WTC11 (cell line): ENCODE results near the gene HOXB8. TPM values are rescaled to one million over a fixed set of nuclear protein-coding genes. Genes with fewer than 3 reads are reported as not detected.

Experiments used
- ATAC-seq: fragments of 200-7000 bp; cut with Tn5 transposase; 2 replicates; pipeline ENCODE4 v1.10.0; 2021; ENCODE audit warnings: mild to moderate bottlenecking, moderate library complexity
- CTCF ChIA-PET: fragments of 300-600 bp; sonication (Branson Sonifier 250); formaldehyde crosslinking; loops from one replicate; lab custom pipeline; 2021; ENCODE audit warnings: antibody characterized with exemption; lab: Charles Lee
- POLR2A ChIA-PET: fragments of 350-600 bp; sonication (Branson Sonifier 250); formaldehyde crosslinking; loops from one replicate; lab custom pipeline; 2021; ENCODE audit warnings: antibody characterized with exemption; lab: Charles Lee
- DNase-seq: peaks from one replicate; pipeline ENCODE4 v3.0.0; 2021; ENCODE audit warnings: low spot score
- H3K27ac Mint-ChIP-seq: 2 replicates; pipeline ENCODE4 v1.8.0; 2021; ENCODE audit warnings: mixed read lengths
- H3K27me3 Mint-ChIP-seq: 2 replicates; pipeline ENCODE4 v1.8.0; 2021; ENCODE audit warnings: low read depth, mild to moderate bottlenecking, moderate library complexity, mixed read lengths
- H3K36me3 Mint-ChIP-seq: 2 replicates; pipeline ENCODE4 v1.8.0; 2021; ENCODE audit warnings: mixed read lengths
- H3K4me1 Mint-ChIP-seq: 2 replicates; pipeline ENCODE4 v1.8.0; 2022; ENCODE audit warnings: mixed read lengths
- H3K4me3 Mint-ChIP-seq: 2 replicates; pipeline ENCODE4 v1.8.0; 2021; ENCODE audit warnings: mild to moderate bottlenecking, moderate library complexity, mixed read lengths
- H3K9me3 Mint-ChIP-seq: 2 replicates; pipeline ENCODE4 v1.8.0; 2021; ENCODE audit warnings: mixed read lengths
- CBFB ChIP-seq: sonication (generic); formaldehyde crosslinking; IDR thresholded peaks from 2 replicates; pipeline ENCODE4 v1.8.1; 2022; ENCODE audit warnings: mild to moderate bottlenecking, low read depth, missing genetic modification reagents
- ESRRA ChIP-seq: sonication (generic); formaldehyde crosslinking; IDR thresholded peaks from 2 replicates; pipeline ENCODE4 v1.8.1; 2022; ENCODE audit warnings: mild to moderate bottlenecking, missing genetic modification reagents, borderline replicate concordance
- ETV6 ChIP-seq: sonication (generic); formaldehyde crosslinking; IDR thresholded peaks from 2 replicates; pipeline ENCODE4 v1.8.1; 2022; ENCODE audit warnings: mild to moderate bottlenecking, missing genetic modification reagents
- FOXJ3 ChIP-seq: sonication (generic); formaldehyde crosslinking; IDR thresholded peaks from 2 replicates; pipeline ENCODE4 v1.9.0; 2021; ENCODE audit warnings: missing genetic modification reagents, mild to moderate bottlenecking, borderline replicate concordance
- GRHL2 ChIP-seq: fragments of 250-450 bp; sonication (Bioruptor Pico); IDR thresholded peaks from 2 replicates; pipeline ENCODE4 v1.8.0; 2022; ENCODE audit warnings: mild to moderate bottlenecking, moderate library complexity; ENCODE audit not compliant: insufficient replicate concordance, severe bottlenecking
- JAZF1 ChIP-seq: fragments of 250-450 bp; sonication (Bioruptor Pico); IDR thresholded peaks from 2 replicates; pipeline ENCODE4 v1.9.0; 2021; ENCODE audit warnings: moderate library complexity, mild to moderate bottlenecking, inconsistent platforms
- KAT7 ChIP-seq: sonication (generic); formaldehyde crosslinking; IDR thresholded peaks from 2 replicates; pipeline ENCODE4 v1.8.1; 2023; ENCODE audit warnings: missing genetic modification reagents, mild to moderate bottlenecking, borderline replicate concordance
- MXD4 ChIP-seq: fragments of 250-450 bp; sonication (Bioruptor Pico); IDR thresholded peaks from 2 replicates; pipeline ENCODE4 v1.8.0; 2021; ENCODE audit warnings: mild to moderate bottlenecking, moderate library complexity, borderline replicate concordance
- NR2C2 ChIP-seq: sonication (generic); formaldehyde crosslinking; IDR thresholded peaks from 2 replicates; pipeline ENCODE4 v1.8.0; 2022; ENCODE audit warnings: mild to moderate bottlenecking, missing genetic modification reagents
- NR3C1 ChIP-seq: sonication (generic); formaldehyde crosslinking; conservative IDR thresholded peaks from 2 replicates; pipeline ENCODE4 v1.8.1; 2023; ENCODE audit warnings: low read depth, mild to moderate bottlenecking, missing genetic modification reagents
- SMAD4 ChIP-seq: sonication (generic); formaldehyde crosslinking; IDR thresholded peaks from 2 replicates; pipeline ENCODE4 v1.8.0; 2022; ENCODE audit warnings: mild to moderate bottlenecking, missing genetic modification reagents
- SP1 ChIP-seq: sonication (generic); formaldehyde crosslinking; conservative IDR thresholded peaks from 2 replicates; pipeline ENCODE4 v1.8.1; 2022; ENCODE audit warnings: missing genetic modification reagents
- ZBTB21 ChIP-seq: sonication (generic); formaldehyde crosslinking; IDR thresholded peaks from 2 replicates; pipeline ENCODE4 v1.8.1; 2023; ENCODE audit warnings: mild to moderate bottlenecking, missing genetic modification reagents, borderline replicate concordance
- ZNF317 ChIP-seq: sonication (generic); formaldehyde crosslinking; IDR thresholded peaks from 2 replicates; pipeline ENCODE4 v1.8.1; 2023; ENCODE audit warnings: low read depth, mild to moderate bottlenecking, moderate library complexity, missing genetic modification reagents, borderline replicate concordance
- ZNF423 ChIP-seq: fragments of 250-450 bp; sonication (Bioruptor Pico); IDR thresholded peaks from 2 replicates; pipeline ENCODE4 v2.1.2; 2022; ENCODE audit warnings: mild to moderate bottlenecking, moderate library complexity
- total RNA-seq: library from RNA; stranded (reverse); gene quantifications from 3 replicates; pipeline ENCODE4 v1.2.3, GENCODE V29; 2021
- TF ChIP-seq, protein P1 (sequence below): sonication (generic); formaldehyde crosslinking; IDR thresholded peaks from 2 replicates; pipeline ENCODE4 v1.8.1; 2022; ENCODE audit warnings: mild to moderate bottlenecking, missing genetic modification reagents, moderate library complexity, borderline replicate concordance
- TF ChIP-seq, protein P2 (sequence below): sonication (generic); formaldehyde crosslinking; IDR thresholded peaks from 2 replicates; pipeline ENCODE4 v1.8.0; 2022; ENCODE audit warnings: mild to moderate bottlenecking, missing genetic modification reagents
- TF ChIP-seq, protein P3 (sequence below): sonication (generic); formaldehyde crosslinking; conservative IDR thresholded peaks from 2 replicates; pipeline ENCODE4 v1.8.1; 2022; ENCODE audit warnings: mild to moderate bottlenecking, missing genetic modification reagents
- TF ChIP-seq, protein P4 (sequence below): fragments of 250-450 bp; sonication (Bioruptor Pico); IDR thresholded peaks from 2 replicates; pipeline ENCODE4 v1.8.0; 2021; ENCODE audit warnings: mild to moderate bottlenecking
- TF ChIP-seq, protein P5 (sequence below): sonication (generic); formaldehyde crosslinking; IDR thresholded peaks from 2 replicates; pipeline ENCODE4 v1.8.0; 2023; ENCODE audit warnings: mild to moderate bottlenecking, missing genetic modification reagents

HOXB8 gene
- total RNA-seq, 1 experiment from 2014 or later: not detected

DNA sequence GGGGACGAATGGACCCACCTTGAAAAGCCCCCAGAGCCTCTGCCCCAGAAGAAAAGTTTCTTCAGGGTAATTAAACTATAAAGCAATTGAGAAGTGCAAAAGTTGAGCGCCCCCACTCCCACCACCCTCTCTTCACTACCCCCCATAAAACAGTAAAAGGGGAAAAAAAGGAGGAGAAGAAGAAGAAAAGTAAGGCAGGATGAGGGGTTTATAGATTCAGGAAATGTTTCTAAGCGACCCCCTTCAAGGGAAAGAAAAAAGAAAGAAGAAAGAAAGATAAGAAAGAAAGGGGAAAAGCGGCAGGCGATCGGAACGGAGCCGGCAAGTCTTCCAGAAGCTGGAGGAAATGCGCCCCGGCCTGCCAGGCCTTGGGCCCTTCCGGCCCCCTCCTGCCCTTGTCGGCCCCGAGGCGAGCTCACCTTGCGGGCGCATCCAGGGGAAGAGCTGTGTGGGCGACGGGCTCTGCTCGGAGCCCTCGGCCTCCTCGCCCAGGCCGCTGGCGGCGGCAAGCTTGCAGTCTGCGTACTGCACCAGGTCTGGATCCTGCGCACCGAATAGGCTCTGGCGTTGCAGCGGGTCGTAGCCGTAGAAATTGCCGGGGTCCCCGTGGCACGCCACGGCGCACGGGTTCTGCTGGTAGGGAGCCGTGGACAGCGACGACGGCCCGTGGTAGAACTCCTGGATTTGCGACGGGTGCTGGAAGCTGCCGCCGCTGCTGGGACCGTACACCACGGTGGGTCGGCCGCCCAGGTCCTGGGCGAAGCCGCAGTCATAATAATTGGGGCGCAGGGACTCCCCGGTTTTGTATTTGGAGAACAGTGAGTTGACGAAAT lies 1.0 kb downstream of the HOXB8 start:
- Mint-ChIP-seq H3K27ac (no peak overlapping the region), H3K4me3 (no peak overlapping the region; the same call in 1 of the 2 replicates), H3K36me3 (no peaks in the 10 kb centered on the region), H3K4me1 (peaks cover 38% of the 10 kb centered on the region), H3K9me3 (no peaks in the 10 kb centered on the region), H3K27me3 (peaks cover 100% of the 10 kb centered on the region; the same call in 1 of the 2 replicates)
- CTCF ChIA-PET: interaction anchor here (0.6 to 1.4 kb wide), 9 partner anchors 8 to 589 kb away, joined by 3 to 6 read pairs (median 4); no protein-coding TSS in a partner anchor
- no peak for ATAC-seq
- TF ChIP-seq GRHL2: no peak
- no peak for TF ChIP-seq ZNF423 (CRISPR knock-in tag)
- TF ChIP-seq, protein P1, sequence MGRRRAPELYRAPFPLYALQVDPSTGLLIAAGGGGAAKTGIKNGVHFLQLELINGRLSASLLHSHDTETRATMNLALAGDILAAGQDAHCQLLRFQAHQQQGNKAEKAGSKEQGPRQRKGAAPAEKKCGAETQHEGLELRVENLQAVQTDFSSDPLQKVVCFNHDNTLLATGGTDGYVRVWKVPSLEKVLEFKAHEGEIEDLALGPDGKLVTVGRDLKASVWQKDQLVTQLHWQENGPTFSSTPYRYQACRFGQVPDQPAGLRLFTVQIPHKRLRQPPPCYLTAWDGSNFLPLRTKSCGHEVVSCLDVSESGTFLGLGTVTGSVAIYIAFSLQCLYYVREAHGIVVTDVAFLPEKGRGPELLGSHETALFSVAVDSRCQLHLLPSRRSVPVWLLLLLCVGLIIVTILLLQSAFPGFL (CRISPR knock-in tag): no peak
- TF ChIP-seq SP1: no peak
- TF ChIP-seq ESRRA (CRISPR knock-in tag): no peak
- TF ChIP-seq, protein P2, sequence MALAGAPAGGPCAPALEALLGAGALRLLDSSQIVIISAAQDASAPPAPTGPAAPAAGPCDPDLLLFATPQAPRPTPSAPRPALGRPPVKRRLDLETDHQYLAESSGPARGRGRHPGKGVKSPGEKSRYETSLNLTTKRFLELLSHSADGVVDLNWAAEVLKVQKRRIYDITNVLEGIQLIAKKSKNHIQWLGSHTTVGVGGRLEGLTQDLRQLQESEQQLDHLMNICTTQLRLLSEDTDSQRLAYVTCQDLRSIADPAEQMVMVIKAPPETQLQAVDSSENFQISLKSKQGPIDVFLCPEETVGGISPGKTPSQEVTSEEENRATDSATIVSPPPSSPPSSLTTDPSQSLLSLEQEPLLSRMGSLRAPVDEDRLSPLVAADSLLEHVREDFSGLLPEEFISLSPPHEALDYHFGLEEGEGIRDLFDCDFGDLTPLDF: no peak
- no peak for TF ChIP-seq MXD4 (CRISPR knock-in tag)
- TF ChIP-seq JAZF1: no peak
- TF ChIP-seq ZBTB21 (CRISPR knock-in tag): no peak
- TF ChIP-seq ZNF317 (CRISPR knock-in tag): no peak
- no peak for TF ChIP-seq NR3C1 (CRISPR knock-in tag)
- no peak for DNase-seq
- POLR2A ChIA-PET: no interaction called here

DNA sequence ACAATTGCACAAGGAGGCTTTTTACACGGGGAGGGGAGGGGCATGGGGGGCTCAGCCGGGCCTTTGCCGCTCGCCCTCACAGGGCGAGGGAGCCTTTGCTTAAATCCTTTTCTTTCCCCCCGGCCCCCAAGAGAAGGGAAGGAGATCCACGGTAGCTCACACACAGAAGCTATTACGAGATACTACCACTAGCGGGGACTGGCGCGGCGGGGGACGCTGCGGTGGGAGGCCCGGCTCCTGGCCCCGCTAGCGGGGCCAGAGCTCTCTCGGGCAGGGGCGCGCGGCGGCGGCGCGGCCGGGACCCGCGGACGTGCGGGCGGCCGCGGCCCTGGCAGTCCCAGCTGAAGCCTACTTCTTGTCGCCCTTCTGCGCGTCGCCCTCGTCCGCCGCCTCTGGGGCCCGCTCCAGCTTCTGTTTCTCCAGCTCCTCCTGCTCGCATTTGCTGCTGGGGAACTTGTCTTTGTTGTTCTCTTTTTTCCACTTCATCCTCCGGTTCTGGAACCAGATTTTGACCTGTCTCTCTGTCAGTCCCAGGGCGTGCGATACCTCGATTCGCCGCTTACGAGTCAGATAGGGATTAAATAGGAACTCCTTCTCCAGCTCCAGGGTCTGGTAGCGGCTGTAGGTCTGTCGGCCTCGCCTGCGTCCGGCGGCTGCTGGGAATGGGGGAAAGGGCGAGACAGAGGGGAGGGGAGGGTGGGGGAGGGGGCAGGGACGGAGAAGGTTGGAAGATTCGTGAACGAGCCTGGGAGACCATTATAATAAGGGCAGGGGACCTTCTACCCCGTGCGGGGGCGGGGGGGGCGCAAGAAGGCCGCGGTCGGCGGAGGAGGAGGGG lies 2.0 kb downstream of the HOXB8 start:
- H3K9me3 Mint-ChIP-seq: no peaks in the 10 kb centered on the region
- POLR2A ChIA-PET: no interaction called here
- no peaks in the 10 kb centered on the region for H3K36me3 Mint-ChIP-seq
- peaks cover 29% of the 10 kb centered on the region for H3K4me1 Mint-ChIP-seq
- no peak for DNase-seq
- no peak overlapping the region for H3K27ac Mint-ChIP-seq
- peaks cover 100% of the 10 kb centered on the region; the same call in 1 of the 2 replicates for H3K27me3 Mint-ChIP-seq
- CTCF ChIA-PET: interaction anchor here (0.6 to 1.4 kb wide), 12 partner anchors 9 to 587 kb away, joined by 3 to 7 read pairs (median 4); partner anchors contain the start of genes HOXB5 and HOXB6
- ATAC-seq: peak; percentile 2; the same call in 1 of the 2 replicates
- H3K4me3 Mint-ChIP-seq: peak overlapping the region; percentile 45
- no peak for TF ChIP-seq NR2C2 (CRISPR knock-in tag)
- TF ChIP-seq, protein P3, sequence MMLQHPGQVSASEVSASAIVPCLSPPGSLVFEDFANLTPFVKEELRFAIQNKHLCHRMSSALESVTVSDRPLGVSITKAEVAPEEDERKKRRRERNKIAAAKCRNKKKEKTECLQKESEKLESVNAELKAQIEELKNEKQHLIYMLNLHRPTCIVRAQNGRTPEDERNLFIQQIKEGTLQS (CRISPR knock-in tag): no peak
- no peak for TF ChIP-seq CBFB (CRISPR knock-in tag)
- TF ChIP-seq, protein P4, sequence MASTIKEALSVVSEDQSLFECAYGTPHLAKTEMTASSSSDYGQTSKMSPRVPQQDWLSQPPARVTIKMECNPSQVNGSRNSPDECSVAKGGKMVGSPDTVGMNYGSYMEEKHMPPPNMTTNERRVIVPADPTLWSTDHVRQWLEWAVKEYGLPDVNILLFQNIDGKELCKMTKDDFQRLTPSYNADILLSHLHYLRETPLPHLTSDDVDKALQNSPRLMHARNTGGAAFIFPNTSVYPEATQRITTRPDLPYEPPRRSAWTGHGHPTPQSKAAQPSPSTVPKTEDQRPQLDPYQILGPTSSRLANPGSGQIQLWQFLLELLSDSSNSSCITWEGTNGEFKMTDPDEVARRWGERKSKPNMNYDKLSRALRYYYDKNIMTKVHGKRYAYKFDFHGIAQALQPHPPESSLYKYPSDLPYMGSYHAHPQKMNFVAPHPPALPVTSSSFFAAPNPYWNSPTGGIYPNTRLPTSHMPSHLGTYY (CRISPR knock-in tag): no peak
- no peak for TF ChIP-seq FOXJ3 (CRISPR knock-in tag)
- no peak for TF ChIP-seq JAZF1
- no peak for TF ChIP-seq ETV6 (CRISPR knock-in tag)
- no peak for TF ChIP-seq SMAD4
- TF ChIP-seq, protein P2: no peak
- TF ChIP-seq KAT7 (CRISPR knock-in tag): no peak
- no peak for TF ChIP-seq ZNF317 (CRISPR knock-in tag)
- TF ChIP-seq, protein P5, sequence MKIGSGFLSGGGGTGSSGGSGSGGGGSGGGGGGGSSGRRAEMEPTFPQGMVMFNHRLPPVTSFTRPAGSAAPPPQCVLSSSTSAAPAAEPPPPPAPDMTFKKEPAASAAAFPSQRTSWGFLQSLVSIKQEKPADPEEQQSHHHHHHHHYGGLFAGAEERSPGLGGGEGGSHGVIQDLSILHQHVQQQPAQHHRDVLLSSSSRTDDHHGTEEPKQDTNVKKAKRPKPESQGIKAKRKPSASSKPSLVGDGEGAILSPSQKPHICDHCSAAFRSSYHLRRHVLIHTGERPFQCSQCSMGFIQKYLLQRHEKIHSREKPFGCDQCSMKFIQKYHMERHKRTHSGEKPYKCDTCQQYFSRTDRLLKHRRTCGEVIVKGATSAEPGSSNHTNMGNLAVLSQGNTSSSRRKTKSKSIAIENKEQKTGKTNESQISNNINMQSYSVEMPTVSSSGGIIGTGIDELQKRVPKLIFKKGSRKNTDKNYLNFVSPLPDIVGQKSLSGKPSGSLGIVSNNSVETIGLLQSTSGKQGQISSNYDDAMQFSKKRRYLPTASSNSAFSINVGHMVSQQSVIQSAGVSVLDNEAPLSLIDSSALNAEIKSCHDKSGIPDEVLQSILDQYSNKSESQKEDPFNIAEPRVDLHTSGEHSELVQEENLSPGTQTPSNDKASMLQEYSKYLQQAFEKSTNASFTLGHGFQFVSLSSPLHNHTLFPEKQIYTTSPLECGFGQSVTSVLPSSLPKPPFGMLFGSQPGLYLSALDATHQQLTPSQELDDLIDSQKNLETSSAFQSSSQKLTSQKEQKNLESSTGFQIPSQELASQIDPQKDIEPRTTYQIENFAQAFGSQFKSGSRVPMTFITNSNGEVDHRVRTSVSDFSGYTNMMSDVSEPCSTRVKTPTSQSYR: no peak
- no peak for TF ChIP-seq ZBTB21 (CRISPR knock-in tag)
